Measurements from ENCODE around the gene MAML3.

The MAML3 gene
- total RNA-seq = 2.3 reads per million, percentile 5 among the genes with 10 or more reads in this experiment

DNA sequence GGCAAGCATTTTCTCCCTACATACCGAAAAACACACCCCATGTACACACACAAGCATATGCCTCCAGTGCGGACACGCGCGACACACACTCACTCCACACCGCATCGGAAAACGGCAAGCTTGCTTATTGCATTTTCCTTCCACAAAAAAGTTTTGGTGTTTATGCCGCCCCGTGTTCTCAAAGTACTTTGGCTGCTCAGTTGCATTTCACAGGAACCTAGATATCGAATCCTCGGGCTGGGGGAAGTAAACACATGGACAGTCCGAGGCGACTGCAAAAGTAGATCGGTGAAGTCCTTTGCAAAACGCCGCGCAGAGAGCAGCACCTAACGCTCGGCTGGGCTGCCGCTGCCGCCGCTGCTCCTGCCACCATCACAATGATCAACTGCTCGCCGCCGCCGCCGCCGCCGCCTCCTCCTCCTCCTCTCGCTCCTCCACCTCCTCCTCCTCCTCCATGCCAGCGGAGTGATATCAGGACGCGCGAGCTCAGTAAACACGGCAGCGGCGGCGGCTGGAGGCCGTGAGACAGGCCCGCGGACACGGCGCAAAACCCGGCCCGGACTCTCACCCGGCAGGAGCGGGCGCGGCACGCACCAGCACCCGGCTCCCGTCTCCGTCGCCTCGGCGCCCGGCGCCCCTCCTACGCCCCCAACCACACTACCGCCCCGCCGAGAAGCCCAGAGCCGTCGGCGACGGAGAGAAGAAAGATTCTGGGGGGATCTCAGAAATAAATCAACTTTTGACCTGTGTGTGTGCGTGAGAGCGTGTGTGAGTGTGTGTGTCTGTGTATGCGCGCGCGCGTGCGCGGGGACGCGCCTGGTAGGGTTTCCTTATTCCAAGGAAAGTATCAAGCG, at the start of gene MAML3:
TSS of gene MAML3 (minus strand) at position 467 of the 854 bp plus-strand sequence. CDS start 857 bp downstream, outside the sequence.
- DNase-seq = peak; percentile 72

DNA sequence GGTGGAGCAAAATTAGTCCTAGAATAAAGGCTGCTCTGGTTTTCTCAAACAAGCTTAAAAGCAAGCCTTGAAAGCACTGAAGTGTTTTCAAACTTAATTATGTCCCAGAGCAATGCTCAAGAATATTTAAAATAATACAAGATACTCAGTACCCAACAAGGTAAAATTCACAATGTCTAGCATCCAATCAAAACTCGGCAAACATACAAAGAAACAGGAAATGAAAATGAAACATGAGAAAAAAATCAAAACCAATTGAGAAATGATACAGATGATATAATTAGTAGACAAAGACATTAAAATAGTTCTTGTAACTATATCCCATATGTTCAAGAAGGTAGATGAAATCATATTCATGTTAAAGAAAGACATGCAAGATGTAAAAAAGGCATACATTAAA, 45.0 kb upstream of the MAML3 start:
- DNase-seq = no peak

DNA sequence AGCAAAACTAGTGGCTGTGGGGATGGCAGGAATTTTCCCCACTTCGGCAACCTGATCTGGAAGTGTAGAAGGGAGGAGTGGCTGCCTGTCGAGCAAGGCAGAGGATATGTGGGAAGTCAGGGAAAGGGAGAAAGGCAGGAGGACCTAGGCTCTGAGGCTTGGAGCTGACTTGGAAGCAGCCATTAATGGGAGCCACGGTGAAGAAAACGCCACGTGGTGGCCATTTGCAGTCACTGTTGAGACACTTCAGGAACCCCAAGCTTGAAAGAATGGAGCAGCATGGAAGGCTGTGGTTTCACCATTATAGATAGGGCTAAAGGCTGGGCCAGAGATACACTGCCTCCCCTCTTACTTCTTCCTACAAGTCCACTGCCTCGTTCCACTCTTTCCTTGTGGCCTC, 41.8 kb upstream of the MAML3 start:
- no peak for DNase-seq

GRCh38 chr4:140189805-140190204, 35.8 kb upstream of the MAML3 start:
- no peak for DNase-seq

GRCh38 chr4:140188975-140189374, 35.0 kb upstream of the MAML3 start:
- DNase-seq = no peak

- no peak for DNase-seq
These were observed 33.3 kb upstream of the MAML3 start for GRCh38 chr4:140187316-140187695.

- no peak for DNase-seq
These were observed 32.8 kb upstream of the MAML3 start for GRCh38 chr4:140186651-140187315.

DNA sequence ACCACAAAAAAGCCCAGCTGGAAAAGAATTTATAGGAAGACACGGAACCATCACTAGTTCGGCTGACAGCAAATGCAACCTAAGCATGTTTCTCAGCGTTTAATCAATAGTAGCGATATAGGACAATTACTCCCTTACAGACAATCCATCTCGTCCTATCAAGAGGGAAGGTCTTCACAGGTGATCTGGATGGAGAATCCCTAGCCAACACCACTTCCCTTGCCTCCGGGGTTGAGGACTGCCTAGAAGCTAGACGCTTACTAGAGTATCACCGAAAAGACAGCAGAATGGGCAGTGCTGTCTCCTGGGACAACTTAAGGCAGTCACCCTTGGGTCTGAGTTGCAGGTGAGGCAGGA, 32.1 kb upstream of the MAML3 start:
- no peak for DNase-seq

DNA sequence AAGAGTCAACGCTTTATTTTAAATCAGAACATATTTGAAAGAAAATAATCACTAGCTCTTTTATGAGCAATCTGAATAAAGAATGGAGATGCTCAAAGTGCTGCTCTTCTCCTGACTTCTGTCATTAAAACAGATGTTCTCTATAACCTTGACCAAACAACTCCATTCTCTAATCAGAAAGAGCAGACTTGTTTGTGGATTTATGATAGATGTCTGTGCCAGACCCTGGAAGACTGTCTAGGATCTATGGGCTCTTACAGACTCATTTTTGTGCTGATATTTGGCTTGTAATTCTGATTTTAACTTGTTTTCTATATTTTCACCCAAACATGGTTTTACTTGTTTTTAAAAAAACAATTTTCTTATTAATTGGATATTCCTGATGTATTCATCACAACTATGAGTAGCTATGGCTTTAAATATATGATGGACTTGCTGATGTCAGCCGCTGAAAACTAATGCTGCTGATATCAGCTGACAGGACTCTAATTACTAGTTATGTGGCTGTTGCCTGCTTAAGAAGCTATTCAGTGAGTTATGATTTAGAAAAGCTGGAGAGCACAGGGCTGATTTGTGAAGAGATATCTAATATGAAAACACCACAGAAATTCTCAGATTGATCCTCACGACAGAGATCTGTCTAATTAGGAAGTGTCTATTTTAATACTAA, 31.6 kb upstream of the MAML3 start:
- DNase-seq = no peak

DNA sequence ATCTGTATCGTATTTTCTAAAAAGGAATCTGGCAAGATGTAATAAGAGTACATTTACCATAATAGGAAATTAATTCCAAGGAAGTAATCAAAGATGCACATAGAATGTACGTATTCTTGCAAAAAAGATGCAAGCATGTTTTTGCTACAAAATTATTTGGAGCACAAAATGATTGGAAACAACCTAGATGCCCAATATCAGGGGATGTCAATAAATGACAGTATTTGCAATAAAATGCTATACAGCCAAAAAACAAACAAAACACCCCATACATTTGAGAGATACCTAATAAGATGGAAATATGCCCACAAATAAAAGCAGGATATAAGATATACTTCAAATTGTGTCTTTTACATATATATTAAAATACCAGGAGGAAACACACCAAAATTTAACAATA, 29.3 kb upstream of the MAML3 start:
- no peak for DNase-seq

DNA sequence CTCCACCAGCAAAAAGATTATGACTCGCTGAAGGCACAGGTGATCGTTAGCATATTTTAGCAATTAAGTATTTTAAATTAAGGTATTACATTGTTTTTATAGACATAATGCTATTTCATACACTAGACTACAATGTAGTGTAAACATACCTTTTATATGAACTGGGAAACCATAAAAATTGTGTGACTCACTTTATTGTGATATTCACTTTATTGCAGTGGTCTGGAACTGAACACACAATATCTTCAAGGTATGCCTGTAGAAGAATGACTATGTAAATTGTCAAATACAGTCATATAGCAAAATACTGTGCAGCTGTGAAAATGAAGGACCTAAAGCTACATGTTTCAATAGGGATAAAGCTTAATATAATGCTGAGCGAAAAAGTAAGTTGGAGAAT, 26.6 kb upstream of the MAML3 start:
- DNase-seq = no peak

DNA sequence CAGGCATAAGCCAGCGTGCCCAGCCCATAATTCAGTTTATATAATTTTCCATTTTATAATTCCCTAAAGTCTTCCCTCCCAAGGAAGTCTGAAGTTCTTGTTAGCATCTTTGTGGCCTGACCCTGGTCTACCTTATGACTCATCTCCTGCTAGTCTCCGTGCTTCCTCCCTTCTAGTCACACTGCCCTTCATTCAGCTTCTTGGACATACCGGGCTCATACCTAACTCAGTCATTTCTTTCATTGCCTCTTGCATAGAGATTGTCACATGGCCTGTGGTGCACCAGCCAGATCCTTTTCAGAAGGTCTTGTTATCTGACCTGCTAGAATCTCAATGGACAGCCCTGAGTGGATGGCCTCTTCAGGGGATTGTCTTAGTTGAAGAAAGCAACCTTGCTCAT, 22.8 kb upstream of the MAML3 start:
- no peak for DNase-seq

- DNase-seq = no peak
These were observed 20.6 kb upstream of the MAML3 start for GRCh38 chr4:140174543-140174942.

GRCh38 chr4:140172960-140173359, 19.0 kb upstream of the MAML3 start:
- no peak for DNase-seq

GRCh38 chr4:140170299-140170698, 16.3 kb upstream of the MAML3 start:
- no peak for DNase-seq

GRCh38 chr4:140168936-140169335, 15.0 kb upstream of the MAML3 start:
- no peak for DNase-seq

- DNase-seq = no peak
These were observed 14.5 kb upstream of the MAML3 start for GRCh38 chr4:140168474-140168873.

DNA sequence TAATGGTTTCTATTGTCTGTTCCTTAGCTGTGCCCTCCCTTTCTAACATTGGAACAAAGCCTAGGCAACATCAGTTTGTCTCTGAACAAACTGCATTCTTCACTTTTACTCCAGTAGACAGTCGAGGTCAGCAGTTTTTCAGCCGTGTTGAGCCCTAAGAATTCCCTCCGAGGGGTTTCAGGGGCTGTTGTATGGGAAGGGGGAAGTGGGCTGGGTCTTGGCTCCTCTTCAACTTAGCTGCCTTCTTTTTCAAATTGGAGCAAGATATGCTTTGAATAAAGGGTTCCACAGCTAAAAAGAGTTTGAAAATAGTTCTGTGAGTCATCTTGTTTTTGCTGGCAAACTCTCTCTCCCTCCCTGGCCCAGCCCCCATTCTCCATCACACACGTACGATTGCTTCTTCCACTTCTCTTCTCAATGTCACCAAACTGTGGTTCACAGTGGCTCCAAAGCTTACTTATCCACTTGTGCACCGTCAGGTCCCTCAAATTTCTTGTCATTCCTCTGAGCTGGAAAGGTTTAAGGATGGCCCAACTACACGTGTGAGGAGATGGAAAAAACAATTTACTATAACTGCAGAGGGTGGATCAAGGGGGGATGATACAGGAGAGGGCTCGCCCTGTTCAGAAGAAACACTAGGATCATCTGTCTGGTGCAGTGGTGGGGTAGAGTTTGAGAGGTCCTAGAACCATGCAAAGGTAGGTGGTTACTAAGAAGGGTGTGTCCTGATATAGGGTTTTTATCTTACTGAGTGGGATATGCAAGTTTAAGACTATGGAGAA, 9.2 kb upstream of the MAML3 start:
- no peak for DNase-seq

- DNase-seq = no peak
These were observed 8.6 kb upstream of the MAML3 start for GRCh38 chr4:140162596-140162995.

DNA sequence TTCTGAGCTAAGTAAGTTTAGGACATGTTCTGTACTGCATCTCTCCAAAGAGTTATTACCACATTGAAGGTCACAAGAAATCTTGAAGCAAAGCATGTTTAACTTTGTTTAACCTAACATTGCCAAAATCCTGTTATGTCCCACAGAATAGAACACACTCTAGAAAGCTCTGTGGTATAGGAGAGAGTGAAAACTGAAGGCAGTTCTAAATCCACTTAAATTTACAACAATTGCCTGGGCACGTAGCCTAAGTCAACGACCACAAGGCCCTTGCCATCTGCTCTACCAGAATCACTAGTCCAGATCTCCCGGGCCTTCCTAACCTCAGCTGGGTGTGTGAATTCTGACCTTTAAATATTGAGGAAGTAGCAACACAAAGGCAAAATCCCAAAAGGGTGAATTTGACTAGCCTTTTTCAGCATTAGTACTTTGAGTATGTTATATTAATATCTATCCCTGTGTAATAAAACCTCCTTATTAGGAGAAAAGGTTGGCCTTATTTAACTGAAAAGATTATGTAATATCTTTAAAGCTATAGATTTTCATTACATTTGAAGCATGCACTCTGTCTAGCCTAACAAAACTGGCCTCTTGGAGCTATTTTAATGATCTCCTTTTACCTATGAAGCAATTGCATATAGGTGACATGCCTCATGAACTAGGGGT, 4.5 kb upstream of the MAML3 start:
- no peak for DNase-seq

DNA sequence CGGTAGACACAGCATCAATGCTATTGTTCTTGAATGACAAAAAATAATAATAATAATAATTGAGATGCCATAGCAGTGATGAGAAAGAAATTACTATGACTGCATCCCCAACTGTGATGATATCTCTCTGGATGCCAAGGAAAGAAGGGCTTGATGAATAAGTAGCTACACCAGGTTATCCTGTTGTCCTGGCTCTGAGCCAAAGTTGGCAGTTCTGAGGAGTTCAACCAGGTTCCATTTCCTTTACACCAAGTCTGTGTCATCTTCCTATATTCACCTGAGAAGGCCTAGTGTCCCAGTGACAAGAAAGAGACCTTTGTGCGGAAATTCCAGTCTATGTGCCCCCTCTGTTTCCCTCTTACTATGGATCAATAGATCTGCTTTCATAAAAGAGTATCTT, 3.4 kb upstream of the MAML3 start:
- DNase-seq = no peak

DNA sequence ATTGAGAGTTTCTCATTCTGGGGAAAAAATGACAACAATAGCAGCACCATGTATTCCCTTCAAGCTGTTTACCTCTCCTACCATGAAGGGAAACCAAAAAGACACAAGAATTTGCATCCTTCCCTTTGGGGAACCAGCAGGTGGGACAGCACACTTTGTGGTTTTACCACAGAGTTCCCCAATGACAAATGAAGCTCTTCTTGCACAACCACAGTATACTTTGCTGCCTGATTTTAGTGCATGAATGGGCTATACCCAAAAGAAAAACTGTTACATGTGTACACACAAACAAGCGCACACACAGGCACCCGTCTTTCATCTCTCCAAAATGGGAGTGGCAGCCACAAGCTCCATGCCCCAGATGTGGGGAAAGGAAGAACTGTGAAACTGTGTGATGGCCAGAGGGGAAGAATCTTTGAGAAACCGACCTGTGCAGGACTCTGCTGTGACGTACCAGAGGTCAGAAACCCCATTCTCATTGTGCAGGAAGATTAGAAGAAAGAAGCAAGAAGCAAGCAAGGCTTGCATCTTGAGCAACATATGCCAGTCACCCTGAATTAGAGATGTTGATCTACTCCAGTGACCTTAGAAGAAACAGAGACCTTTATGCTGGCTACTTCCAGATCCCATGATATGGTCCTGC, 2.7 kb upstream of the MAML3 start:
- no peak for DNase-seq

Measured in effector CD4-positive, alpha-beta T cell (primary cell).